ENCODE results near the gene DMRTC1B.
"Not testable (repeated sequence)": the region's sequence is repeated elsewhere in the genome, so short reads cannot be mapped to it uniquely, and the experiment has no call there.

DNA sequence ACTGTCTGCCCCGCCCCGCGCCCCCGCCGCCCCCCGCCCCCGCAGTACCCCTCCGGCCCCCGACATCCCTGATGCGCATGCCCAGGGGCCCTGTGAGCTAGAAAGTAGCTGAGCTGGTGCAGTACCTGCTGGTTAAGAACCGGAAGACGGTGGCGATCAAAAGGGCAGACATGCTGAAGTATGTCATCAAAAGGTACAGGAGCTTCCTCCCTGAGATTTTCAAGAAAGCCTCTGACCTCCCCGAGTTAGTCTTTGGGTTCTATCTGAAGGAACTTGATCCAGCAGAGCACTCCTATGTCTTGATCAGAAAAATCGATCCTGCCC is 739 bp downstream of the DMRTC1B start:
- TF ChIP-seq, protein P1, sequence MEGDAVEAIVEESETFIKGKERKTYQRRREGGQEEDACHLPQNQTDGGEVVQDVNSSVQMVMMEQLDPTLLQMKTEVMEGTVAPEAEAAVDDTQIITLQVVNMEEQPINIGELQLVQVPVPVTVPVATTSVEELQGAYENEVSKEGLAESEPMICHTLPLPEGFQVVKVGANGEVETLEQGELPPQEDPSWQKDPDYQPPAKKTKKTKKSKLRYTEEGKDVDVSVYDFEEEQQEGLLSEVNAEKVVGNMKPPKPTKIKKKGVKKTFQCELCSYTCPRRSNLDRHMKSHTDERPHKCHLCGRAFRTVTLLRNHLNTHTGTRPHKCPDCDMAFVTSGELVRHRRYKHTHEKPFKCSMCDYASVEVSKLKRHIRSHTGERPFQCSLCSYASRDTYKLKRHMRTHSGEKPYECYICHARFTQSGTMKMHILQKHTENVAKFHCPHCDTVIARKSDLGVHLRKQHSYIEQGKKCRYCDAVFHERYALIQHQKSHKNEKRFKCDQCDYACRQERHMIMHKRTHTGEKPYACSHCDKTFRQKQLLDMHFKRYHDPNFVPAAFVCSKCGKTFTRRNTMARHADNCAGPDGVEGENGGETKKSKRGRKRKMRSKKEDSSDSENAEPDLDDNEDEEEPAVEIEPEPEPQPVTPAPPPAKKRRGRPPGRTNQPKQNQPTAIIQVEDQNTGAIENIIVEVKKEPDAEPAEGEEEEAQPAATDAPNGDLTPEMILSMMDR (IDR thresholded peaks at IDR 0.05): not testable (repeated sequence)
- not testable (repeated sequence) for TF ChIP-seq EP300 (IDR thresholded peaks at IDR 0.05)

Measured in tibial nerve (tissue), 4 donors.